ENCODE data around the gene WDR48.

Gene WDR48

DNA sequence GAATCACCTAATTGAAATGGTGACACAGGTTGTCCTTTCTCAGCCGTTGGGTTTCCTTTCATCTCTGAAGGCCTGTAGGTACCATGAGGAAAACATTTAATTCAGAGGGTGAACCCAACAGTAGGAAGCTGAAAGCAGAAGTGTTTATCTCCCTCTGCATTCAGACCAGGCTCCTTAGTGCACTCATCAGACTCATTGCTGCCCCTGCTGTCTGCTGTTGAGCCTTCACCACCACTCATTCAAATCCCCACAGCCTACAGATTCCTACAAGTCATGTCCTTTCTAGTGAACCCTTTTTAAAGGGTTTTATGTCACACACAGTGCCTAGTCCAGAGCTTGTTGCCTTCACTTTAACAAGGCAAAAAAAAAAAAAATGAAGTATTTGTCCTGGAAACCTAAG, 13.4 kb downstream of the WDR48 start:
- H3K9ac ChIP-seq (ENCODE audit: low read depth, low read length): no peak overlapping the region
- no peaks in the 10 kb centered on the region for H3K4me1 ChIP-seq (ENCODE audit: insufficient read depth, low read length)
- no peak overlapping the region for H3K27ac ChIP-seq (ENCODE audit: low read length)
- H3K36me3 ChIP-seq (ENCODE audit: insufficient read depth, low read depth, low read length): peaks cover 48% of the 10 kb centered on the region
- no peaks in the 10 kb centered on the region for H3K9me3 ChIP-seq (ENCODE audit: insufficient read depth, low read depth, low read length)
- H3K27me3 ChIP-seq (ENCODE audit: insufficient read depth, low read length): no peaks in the 10 kb centered on the region
- H3K4me3 ChIP-seq (ENCODE audit: low read length): no peak overlapping the region

DNA sequence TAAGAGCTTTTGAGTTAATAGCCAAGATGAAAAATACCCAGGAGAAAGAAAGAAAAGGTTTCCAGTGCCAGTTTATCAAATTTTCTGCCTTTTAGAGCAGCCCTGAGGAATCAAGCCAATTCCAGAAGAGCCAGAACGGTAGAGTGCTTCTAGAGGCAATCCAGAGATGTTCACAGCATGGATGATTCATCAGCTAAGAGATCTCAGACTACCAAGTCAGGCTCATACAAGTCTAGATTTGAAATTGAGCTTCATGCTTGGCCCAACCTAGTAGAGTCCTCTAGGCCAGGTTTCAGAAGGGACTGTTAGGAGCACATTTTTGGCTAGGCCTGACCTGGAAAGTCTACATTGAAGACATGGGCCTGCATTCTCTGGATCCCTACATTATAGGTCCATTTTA, 15.5 kb downstream of the WDR48 start:
- Histone ChIP-seq H3K9ac (ENCODE audit: low read depth, low read length) (no peak overlapping the region), H3K4me1 (ENCODE audit: insufficient read depth, low read length) (no peaks in the 10 kb centered on the region), H3K27me3 (ENCODE audit: insufficient read depth, low read length) (no peaks in the 10 kb centered on the region), H3K27ac (ENCODE audit: low read length) (no peak overlapping the region), H3K9me3 (ENCODE audit: insufficient read depth, low read depth, low read length) (no peaks in the 10 kb centered on the region), H3K36me3 (ENCODE audit: insufficient read depth, low read depth, low read length) (peaks cover 66% of the 10 kb centered on the region), H3K4me3 (ENCODE audit: low read length) (no peak overlapping the region)

DNA sequence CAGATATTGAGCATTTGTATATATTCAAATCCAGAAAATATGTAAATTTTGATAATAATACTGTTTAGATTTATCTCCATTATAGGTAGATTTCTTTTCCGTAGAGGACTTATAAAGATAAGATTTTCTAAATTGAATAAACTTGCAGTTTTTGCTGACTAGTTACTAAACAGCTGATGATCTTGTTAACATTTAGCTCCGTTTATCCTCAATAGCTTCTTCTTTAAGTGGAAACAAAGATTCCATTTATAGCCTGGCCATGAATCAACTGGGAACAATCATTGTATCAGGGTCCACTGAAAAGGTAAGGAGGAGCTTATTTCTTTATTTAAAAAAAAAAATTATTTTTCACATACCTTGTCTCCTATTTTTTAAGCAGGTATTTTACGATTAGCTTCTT, 16.7 kb downstream of the WDR48 start:
- Histone ChIP-seq H3K4me1 (ENCODE audit: insufficient read depth, low read length) (no peaks in the 10 kb centered on the region), H3K27me3 (ENCODE audit: insufficient read depth, low read length) (no peaks in the 10 kb centered on the region), H3K36me3 (ENCODE audit: insufficient read depth, low read depth, low read length) (peaks cover 78% of the 10 kb centered on the region), H3K27ac (ENCODE audit: low read length) (no peak overlapping the region), H3K9ac (ENCODE audit: low read depth, low read length) (no peak overlapping the region), H3K4me3 (ENCODE audit: low read length) (no peak overlapping the region), H3K9me3 (ENCODE audit: insufficient read depth, low read depth, low read length) (no peaks in the 10 kb centered on the region)

DNA sequence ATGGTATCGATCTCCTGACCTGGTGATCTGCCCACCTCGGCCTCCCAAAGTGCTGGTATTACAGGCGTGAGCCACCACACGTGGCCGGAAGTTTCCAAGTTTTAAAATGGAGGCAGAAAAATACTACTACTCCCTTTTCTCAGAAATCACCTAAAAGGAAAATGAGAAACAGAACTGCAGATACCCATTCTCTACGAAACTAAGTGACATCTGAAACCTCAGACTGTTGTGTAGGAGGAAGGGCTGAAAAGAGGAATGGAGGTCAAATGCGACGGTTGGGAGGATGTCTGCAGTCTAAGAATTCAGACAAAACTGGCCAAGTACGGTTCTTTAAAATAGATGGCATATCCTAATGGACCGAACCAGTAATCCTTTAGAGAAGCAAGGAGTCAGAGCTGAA, 24.1 kb downstream of the WDR48 start:
- Histone ChIP-seq H3K9me3 (ENCODE audit: insufficient read depth, low read depth, low read length) (no peaks in the 10 kb centered on the region), H3K36me3 (ENCODE audit: insufficient read depth, low read depth, low read length) (peaks cover 88% of the 10 kb centered on the region), H3K4me1 (ENCODE audit: insufficient read depth, low read length) (no peaks in the 10 kb centered on the region), H3K9ac (ENCODE audit: low read depth, low read length) (no peak overlapping the region), H3K4me3 (ENCODE audit: low read length) (no peak overlapping the region), H3K27ac (ENCODE audit: low read length) (no peak overlapping the region), H3K27me3 (ENCODE audit: insufficient read depth, low read length) (no peaks in the 10 kb centered on the region)

DNA sequence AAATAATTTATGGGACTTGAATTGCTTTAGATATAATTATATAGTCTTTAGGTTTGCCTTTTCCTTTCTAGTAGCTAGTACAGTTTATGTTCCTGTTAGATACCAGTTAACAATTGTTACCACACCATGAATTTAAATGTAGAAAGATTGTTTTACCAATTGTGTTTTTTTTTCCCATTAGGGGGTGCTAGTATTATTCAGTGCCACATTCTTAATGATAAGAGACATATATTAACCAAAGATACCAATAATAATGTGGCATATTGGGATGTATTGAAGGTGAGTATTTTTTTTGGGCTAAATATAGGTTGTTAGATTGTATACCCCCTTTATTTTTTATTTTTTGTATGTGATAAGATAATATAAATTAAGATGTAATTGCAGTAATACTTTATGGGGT, 27.7 kb downstream of the WDR48 start:
- no peak overlapping the region for H3K27ac ChIP-seq (ENCODE audit: low read length)
- H3K9me3 ChIP-seq (ENCODE audit: insufficient read depth, low read depth, low read length): no peaks in the 10 kb centered on the region
- no peaks in the 10 kb centered on the region for H3K27me3 ChIP-seq (ENCODE audit: insufficient read depth, low read length)
- no peak overlapping the region for H3K4me3 ChIP-seq (ENCODE audit: low read length)
- no peak overlapping the region for H3K9ac ChIP-seq (ENCODE audit: low read depth, low read length)
- no peaks in the 10 kb centered on the region for H3K4me1 ChIP-seq (ENCODE audit: insufficient read depth, low read length)
- peaks cover 64% of the 10 kb centered on the region for H3K36me3 ChIP-seq (ENCODE audit: insufficient read depth, low read depth, low read length)

DNA sequence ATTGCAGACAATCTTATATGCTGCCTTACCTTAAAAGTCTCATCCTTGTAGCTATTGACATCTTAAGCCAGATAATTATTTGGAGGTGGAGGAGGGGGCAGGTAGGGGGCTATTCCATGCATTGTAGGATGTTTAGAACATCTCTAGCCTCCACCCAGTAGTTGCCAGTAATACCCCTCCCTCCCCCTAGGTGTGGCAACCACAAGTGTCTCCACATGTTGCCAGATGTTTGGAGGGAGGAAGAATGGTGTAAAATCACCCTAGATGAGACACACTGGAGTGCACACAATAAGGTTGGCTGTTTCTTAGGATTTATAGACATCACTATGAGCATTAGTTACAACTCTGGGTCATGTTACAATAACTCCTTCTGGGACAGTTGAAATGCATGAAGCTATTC, 28.2 kb downstream of the WDR48 start:
- no peak overlapping the region for H3K4me3 ChIP-seq (ENCODE audit: low read length)
- no peak overlapping the region for H3K27ac ChIP-seq (ENCODE audit: low read length)
- peaks cover 62% of the 10 kb centered on the region for H3K36me3 ChIP-seq (ENCODE audit: insufficient read depth, low read depth, low read length)
- no peaks in the 10 kb centered on the region for H3K4me1 ChIP-seq (ENCODE audit: insufficient read depth, low read length)
- no peaks in the 10 kb centered on the region for H3K9me3 ChIP-seq (ENCODE audit: insufficient read depth, low read depth, low read length)
- no peak overlapping the region for H3K9ac ChIP-seq (ENCODE audit: low read depth, low read length)
- no peaks in the 10 kb centered on the region for H3K27me3 ChIP-seq (ENCODE audit: insufficient read depth, low read length)

DNA sequence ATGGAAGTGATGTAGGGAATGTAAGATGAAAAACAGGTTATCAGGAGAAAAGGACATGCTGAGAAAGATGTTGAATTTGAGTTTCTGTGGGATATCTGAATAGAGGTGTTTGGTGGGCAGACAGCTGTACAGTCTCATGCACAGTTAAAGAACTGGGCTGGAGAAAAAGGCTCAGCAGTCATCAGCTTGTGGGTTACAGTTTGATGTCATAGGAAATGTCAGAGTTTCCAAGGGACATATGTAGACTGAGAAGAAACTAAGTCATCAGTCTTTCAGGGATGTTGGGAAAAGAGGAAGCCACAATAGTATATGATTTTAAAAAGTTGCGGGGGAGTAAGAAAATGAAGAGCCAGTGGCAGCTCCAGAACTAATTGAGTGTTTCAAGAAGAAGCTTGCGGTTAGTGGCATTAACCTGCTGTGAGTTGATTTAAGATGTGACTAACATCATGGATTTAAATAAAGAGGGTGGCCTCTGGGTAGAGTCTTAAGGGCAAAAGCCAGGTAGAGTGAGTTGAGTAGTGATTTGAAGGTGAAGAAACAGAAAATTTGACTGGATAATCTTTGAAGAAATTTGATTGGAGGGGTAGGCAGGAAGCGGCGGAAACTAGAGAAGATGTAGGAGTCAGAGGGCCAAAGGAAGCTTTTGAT, 31.0 kb downstream of the WDR48 start:
- Histone ChIP-seq H3K36me3 (ENCODE audit: insufficient read depth, low read depth, low read length) (peaks cover 62% of the 10 kb centered on the region), H3K4me3 (ENCODE audit: low read length) (no peak overlapping the region), H3K4me1 (ENCODE audit: insufficient read depth, low read length) (no peaks in the 10 kb centered on the region), H3K9me3 (ENCODE audit: insufficient read depth, low read depth, low read length) (no peaks in the 10 kb centered on the region), H3K27ac (ENCODE audit: low read length) (no peak overlapping the region), H3K27me3 (ENCODE audit: insufficient read depth, low read length) (no peaks in the 10 kb centered on the region), H3K9ac (ENCODE audit: low read depth, low read length) (no peak overlapping the region)

DNA sequence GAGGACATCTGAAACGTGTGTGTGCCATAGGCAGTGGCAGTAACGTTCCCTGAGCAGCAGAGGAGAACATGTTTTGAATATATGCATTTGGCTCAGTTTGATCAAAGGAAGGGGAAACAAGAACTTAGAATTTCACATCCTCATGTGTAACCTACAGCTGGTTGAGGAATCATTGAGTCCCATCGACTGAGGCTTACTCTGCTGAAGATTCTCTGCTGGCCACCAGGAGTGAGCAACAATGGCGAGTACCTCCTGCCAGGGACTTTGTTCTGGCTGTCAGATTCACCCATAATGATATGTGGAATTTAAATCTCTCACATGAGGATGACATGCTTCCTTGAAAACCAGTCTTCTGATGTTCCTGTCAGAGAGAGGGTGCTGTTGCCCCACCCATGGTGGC, 34.3 kb downstream of the WDR48 start:
- Histone ChIP-seq H3K9ac (ENCODE audit: low read depth, low read length) (no peak overlapping the region), H3K36me3 (ENCODE audit: insufficient read depth, low read depth, low read length) (peaks cover 72% of the 10 kb centered on the region), H3K27ac (ENCODE audit: low read length) (no peak overlapping the region), H3K4me3 (ENCODE audit: low read length) (no peak overlapping the region), H3K27me3 (ENCODE audit: insufficient read depth, low read length) (no peaks in the 10 kb centered on the region), H3K4me1 (ENCODE audit: insufficient read depth, low read length) (no peaks in the 10 kb centered on the region), H3K9me3 (ENCODE audit: insufficient read depth, low read depth, low read length) (no peaks in the 10 kb centered on the region)

DNA sequence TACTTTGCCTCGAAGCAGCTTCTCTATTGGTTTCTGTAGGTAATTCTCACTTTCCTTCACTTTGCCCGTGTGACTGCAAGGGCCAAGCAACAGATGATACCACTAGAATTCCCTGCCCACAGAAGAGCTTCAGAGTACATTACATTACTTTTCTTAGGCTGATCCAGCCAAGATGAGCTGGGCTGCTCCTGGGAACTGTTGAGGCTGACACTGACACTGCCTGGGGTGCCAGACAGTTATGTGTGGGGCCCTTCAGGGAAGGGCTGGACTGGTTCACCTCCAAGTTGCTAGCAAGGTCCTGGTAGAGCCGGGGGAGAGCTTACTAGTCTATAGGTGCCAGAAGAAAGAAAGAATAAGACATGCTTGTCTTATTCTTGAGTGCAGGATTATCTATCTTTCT, 36.6 kb downstream of the WDR48 start:
- H3K4me3 ChIP-seq (ENCODE audit: low read length): no peak overlapping the region
- peaks cover 93% of the 10 kb centered on the region for H3K36me3 ChIP-seq (ENCODE audit: insufficient read depth, low read depth, low read length)
- H3K9me3 ChIP-seq (ENCODE audit: insufficient read depth, low read depth, low read length): no peaks in the 10 kb centered on the region
- no peaks in the 10 kb centered on the region for H3K27me3 ChIP-seq (ENCODE audit: insufficient read depth, low read length)
- H3K4me1 ChIP-seq (ENCODE audit: insufficient read depth, low read length): no peaks in the 10 kb centered on the region
- no peak overlapping the region for H3K9ac ChIP-seq (ENCODE audit: low read depth, low read length)
- H3K27ac ChIP-seq (ENCODE audit: low read length): no peak overlapping the region

DNA sequence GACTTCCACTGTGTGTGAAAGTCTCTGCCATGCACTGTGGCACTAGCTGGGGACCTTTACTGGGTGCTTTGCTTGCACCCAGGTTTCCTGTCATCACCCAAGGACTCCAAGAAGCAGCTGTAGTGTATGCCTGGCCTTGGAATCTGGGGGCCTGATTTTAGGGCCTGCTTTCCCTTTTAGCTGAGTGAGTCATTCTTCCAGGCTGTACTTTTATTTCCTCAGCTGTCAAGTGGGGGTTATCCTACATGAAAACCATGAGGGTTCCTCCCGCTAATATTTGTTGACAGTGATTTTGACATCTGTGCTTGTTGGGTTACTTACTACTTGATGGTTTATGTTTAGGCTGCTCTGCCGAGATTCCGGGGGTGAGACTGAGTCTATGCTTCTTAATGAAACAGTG, 37.1 kb downstream of the WDR48 start:
- Histone ChIP-seq H3K9ac (ENCODE audit: low read depth, low read length) (no peak overlapping the region), H3K27ac (ENCODE audit: low read length) (no peak overlapping the region), H3K27me3 (ENCODE audit: insufficient read depth, low read length) (no peaks in the 10 kb centered on the region), H3K4me3 (ENCODE audit: low read length) (no peak overlapping the region), H3K36me3 (ENCODE audit: insufficient read depth, low read depth, low read length) (peaks cover 93% of the 10 kb centered on the region), H3K4me1 (ENCODE audit: insufficient read depth, low read length) (no peaks in the 10 kb centered on the region), H3K9me3 (ENCODE audit: insufficient read depth, low read depth, low read length) (no peaks in the 10 kb centered on the region)

DNA sequence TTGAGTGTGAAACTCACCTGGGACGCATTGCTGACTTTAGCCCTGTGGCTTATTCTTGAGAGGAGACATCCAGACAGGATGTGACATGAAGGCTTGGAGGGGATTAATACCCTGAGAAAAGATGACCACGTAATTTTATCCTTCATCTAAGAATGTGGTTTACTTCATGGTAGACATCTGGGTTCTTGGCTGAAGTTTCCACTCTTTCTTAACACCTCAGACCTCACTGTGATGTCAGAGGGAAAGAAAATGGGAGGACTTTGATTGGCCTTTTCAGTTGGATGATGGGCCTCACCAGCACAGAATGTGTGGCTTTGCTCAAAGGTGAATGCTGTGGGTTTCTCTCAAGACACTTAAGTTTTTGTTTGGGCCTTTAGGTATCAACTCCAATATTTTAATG, 39.1 kb downstream of the WDR48 start:
- Histone ChIP-seq H3K9ac (ENCODE audit: low read depth, low read length) (no peak overlapping the region), H3K27ac (ENCODE audit: low read length) (no peak overlapping the region), H3K27me3 (ENCODE audit: insufficient read depth, low read length) (no peaks in the 10 kb centered on the region), H3K9me3 (ENCODE audit: insufficient read depth, low read depth, low read length) (no peaks in the 10 kb centered on the region), H3K4me3 (ENCODE audit: low read length) (no peak overlapping the region), H3K36me3 (ENCODE audit: insufficient read depth, low read depth, low read length) (peaks cover 95% of the 10 kb centered on the region), H3K4me1 (ENCODE audit: insufficient read depth, low read length) (no peaks in the 10 kb centered on the region)

DNA sequence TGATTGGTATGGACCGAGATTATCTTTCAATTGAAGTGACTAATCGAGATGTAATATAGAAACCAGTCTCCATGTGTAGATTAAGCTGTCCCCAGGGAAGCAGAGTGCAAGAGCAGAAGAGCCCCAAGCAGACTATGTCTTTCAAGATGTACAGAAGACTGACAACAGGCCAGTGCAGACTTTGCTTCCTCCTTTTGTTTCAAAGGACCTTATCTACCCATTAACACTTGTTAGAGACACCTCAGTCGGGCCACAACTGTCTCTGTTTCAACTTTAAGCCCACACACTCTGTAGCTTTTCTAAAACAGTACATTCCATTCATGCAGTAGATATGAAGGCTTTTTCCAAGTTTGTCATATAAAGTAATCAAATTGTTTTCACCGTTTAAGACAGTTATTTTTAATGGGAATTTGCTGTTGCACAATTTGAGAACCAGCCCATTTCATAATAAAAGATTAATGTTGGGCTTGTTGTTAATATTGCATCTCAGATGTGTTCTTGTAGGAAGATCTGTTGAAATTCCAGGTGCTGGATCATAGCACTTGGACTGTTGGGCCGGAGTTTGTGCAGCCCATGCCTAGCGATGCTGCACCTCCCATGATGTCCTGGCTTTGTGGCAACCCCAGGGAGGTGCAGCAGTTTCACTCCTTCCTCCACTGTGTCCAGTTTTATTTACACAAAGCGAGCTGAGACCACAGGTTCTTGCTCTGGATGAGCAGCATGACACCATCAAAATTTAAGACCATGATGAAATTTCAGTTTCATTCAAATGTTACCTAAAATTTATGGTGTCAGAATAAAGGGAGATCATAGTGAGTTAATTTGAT, 43.2 kb downstream of the WDR48 start:
- Histone ChIP-seq H3K9ac (ENCODE audit: low read depth, low read length) (no peak overlapping the region), H3K27me3 (ENCODE audit: insufficient read depth, low read length) (no peaks in the 10 kb centered on the region), H3K4me3 (ENCODE audit: low read length) (no peak overlapping the region), H3K27ac (ENCODE audit: low read length) (no peak overlapping the region), H3K9me3 (ENCODE audit: insufficient read depth, low read depth, low read length) (no peaks in the 10 kb centered on the region), H3K4me1 (ENCODE audit: insufficient read depth, low read length) (no peaks in the 10 kb centered on the region; the same call in 1 of the 2 replicates), H3K36me3 (ENCODE audit: insufficient read depth, low read depth, low read length) (peaks cover 97% of the 10 kb centered on the region)
